HepG2 (cell line): Measurements from ENCODE around the gene MRPL38. TPM values are rescaled to one million over a fixed set of nuclear protein-coding genes. Genes with fewer than 3 reads are reported as not detected.

Source experiments
- ATAC-seq: fragments of 200-7000 bp; cut with Tn5 transposase; 3 replicates; pipeline ENCODE4 v1.9.1; 2020; ENCODE audit warnings: mild to moderate bottlenecking, moderate library complexity
- BruUV-seq: library from RNA; stranded (reverse); fragments of 400-500 nt; replicated peaks from 2 replicates; lab custom pipeline; 2021; lab: Mats Ljungman, UMichigan
- CTCF ChIA-PET: fragments of 300-600 bp; formaldehyde crosslinking; extraction: SDS; loops from one replicate; lab custom pipeline; 2021; ENCODE audit warnings: low total read pairs, inconsistent platforms, low intra/inter-chr PET ratio; lab: Yijun Ruan, JAX
- POLR2A ChIA-PET: fragments of 350-600 bp; sonication (Branson Sonifier 250); formaldehyde crosslinking; loops from one replicate; lab custom pipeline; 2020; ENCODE audit warnings: antibody characterized with exemption, inconsistent platforms; lab: Yijun Ruan, JAX
- DNase-seq: peaks from one replicate; pipeline ENCODE4 v3.0.0-alpha.2; 2015; ENCODE audit warnings: low spot score
- FAIRE-seq: peaks from 3 replicates; lab custom pipeline; 2011; peaks lifted over from hg19 to GRCh38; lab: Jason Lieb, UNC
- H2AFZ ChIP-seq: one replicate; pipeline ENCODE4 v1.6.1; 2011; ENCODE audit warnings: low read length, inconsistent platforms
- H3K27ac ChIP-seq: fragments of 300-600 bp; 3 replicates; pipeline ENCODE4 v1.8.0; 2011; ENCODE audit warnings: mixed run types, mild to moderate bottlenecking, mixed read lengths, low read length, inconsistent platforms; ENCODE audit not compliant: insufficient read depth; ENCODE audit errors: extremely low read length
- H3K27me3 ChIP-seq, 2 experiments: fragments of 200-600 bp in 1 of 2; 2 replicates in 1 of 2; 3 replicates in 1 of 2; pipeline versions ENCODE4 v1.6.0 to v1.8.0; 2011; ENCODE audit warnings: low read length in 2 of 2, mild to moderate bottlenecking in 2 of 2, moderate library complexity in 2 of 2, inconsistent platforms in 1 of 2; ENCODE audit not compliant: insufficient read depth in 2 of 2, control insufficient read depth in 1 of 2
- H3K36me3 ChIP-seq, 2 experiments: fragments of 200-600 bp in 1 of 2; replicated peaks in 1 of 2; 2 replicates in 1 of 2; 3 replicates in 1 of 2; pipeline versions ENCODE4 v1.5.1 to v1.8.0; 2011; ENCODE audit warnings: low read length in 2 of 2, inconsistent platforms in 1 of 2; ENCODE audit not compliant: insufficient read depth in 2 of 2, control insufficient read depth in 1 of 2
- H3K4me1 ChIP-seq: 2 replicates; pipeline ENCODE4 v1.5.1; 2012; ENCODE audit warnings: low read length, inconsistent platforms; ENCODE audit not compliant: insufficient read depth
- H3K4me2 ChIP-seq: 2 replicates; pipeline ENCODE4 v1.6.0; 2011; ENCODE audit warnings: low read depth, low read length, inconsistent platforms
- H3K4me3 ChIP-seq, 3 experiments: fragments of 200-600 bp in 1 of 3; sonication (generic), shearing (Covaris generic) in 1 of 3; replicated peaks in 1 of 3; 2 replicates each; pipeline ENCODE4 v1.5.1; 2011 to 2016; ENCODE audit warnings: low read length in 3 of 3, inconsistent platforms in 2 of 3, low read depth in 2 of 3, mild to moderate bottlenecking in 2 of 3, control low read depth in 1 of 3, mixed read lengths in 1 of 3; ENCODE audit not compliant: insufficient read depth in 1 of 3
- H3K79me2 ChIP-seq: one replicate; pipeline ENCODE4 v1.6.1; 2011; ENCODE audit warnings: low read length, inconsistent platforms; ENCODE audit not compliant: insufficient read depth
- H3K9ac ChIP-seq: 2 replicates; pipeline ENCODE4 v1.6.0; 2011; ENCODE audit warnings: mild to moderate bottlenecking, low read depth, low read length, inconsistent platforms; ENCODE audit not compliant: insufficient read depth
- H3K9me3 ChIP-seq: 2 replicates; pipeline ENCODE4 v1.5.1; 2012; ENCODE audit warnings: mild to moderate bottlenecking, low read length
- H4K20me1 ChIP-seq: 2 replicates; pipeline ENCODE4 v1.6.0; 2011; ENCODE audit warnings: inconsistent platforms, mild to moderate bottlenecking, low read length, moderate library complexity; ENCODE audit not compliant: insufficient read depth
- HNF1A ChIP-seq, 2 experiments: sonication (generic) in 1 of 2; formaldehyde crosslinking in 1 of 2; IDR thresholded peaks; 2 replicates each; pipeline versions ENCODE4 v1.4.0 to v1.6.1; 2016 to 2020; ENCODE audit warnings: borderline replicate concordance in 1 of 2, low read depth in 1 of 2, mild to moderate bottlenecking in 1 of 2, missing genetic modification reagents in 1 of 2
- MLXIP ChIP-seq: sonication (generic); formaldehyde crosslinking; IDR thresholded peaks from 2 replicates; pipeline ENCODE4 v1.9.0; 2021; ENCODE audit warnings: missing genetic modification reagents, borderline replicate concordance
- NFE2L1 ChIP-seq: sonication (generic); formaldehyde crosslinking; IDR thresholded peaks from 2 replicates; pipeline ENCODE4 v1.4.0; 2020; ENCODE audit warnings: missing genetic modification reagents, mild to moderate bottlenecking, borderline replicate concordance
- NFE2L2 ChIP-seq: fragments of 150-350 bp; IDR thresholded peaks from 2 replicates; pipeline ENCODE4 v1.6.1; 2014; ENCODE audit warnings: low read length
- NR1H2 ChIP-seq: sonication (generic); formaldehyde crosslinking; IDR thresholded peaks from 2 replicates; pipeline ENCODE4 v1.8.1; 2022; ENCODE audit warnings: low read depth, missing genetic modification reagents, borderline replicate concordance
- PLRG1 ChIP-seq: fragments of 450-650 bp; conservative IDR thresholded peaks from 2 replicates; pipeline ENCODE4 v1.6.1; 2016
- SMARCE1 ChIP-seq: fragments of 450-650 bp; IDR thresholded peaks from 2 replicates; pipeline ENCODE4 v1.6.1; 2017; ENCODE audit warnings: borderline replicate concordance
- ZBTB20 ChIP-seq: sonication (generic); formaldehyde crosslinking; IDR thresholded peaks from 2 replicates; pipeline ENCODE4 v1.8.1; 2023; ENCODE audit warnings: missing genetic modification reagents, low read depth, mild to moderate bottlenecking, borderline replicate concordance
- ZGPAT ChIP-seq: IDR thresholded peaks from 2 replicates; pipeline ENCODE4 v1.6.1; 2016; ENCODE audit warnings: mild to moderate bottlenecking
- WGBS: methylation state at CpG from one replicate; pipeline ENCODE4 v1.1.6; 2017; ENCODE audit warnings: low lambda C conversion rate; 5-methylcytosine and 5-hydroxymethylcytosine counted together
- in situ Hi-C: cut with HindIII; loops from 2 replicates; pipeline ENCODE4 v1.10.0; 2017; ENCODE audit warnings: low pct_unique_long_range_greater_than_20kb; ENCODE audit not compliant: extremely low pct_ligation_motif_present
- intact Hi-C: fragments of 100-400 bp; cut with micrococcal nuclease; formaldehyde crosslinking; loops from one replicate; pipeline ENCODE4 v1.10.0; 2022; ENCODE audit not compliant: unreplicated experiment
- polyA plus RNA-seq, 8 experiments: library from polyadenylated mRNA; depleted of rRNA in 3 of 8; stranded (reverse) in 7 of 8; unstranded in 1 of 8; fragments of >200 nt; fragmentation: Illumina TruSeq in 4 of 8; extraction: Trizol in 4 of 8; gene quantifications; 2 replicates each; pipeline versions ENCODE4 v1.2.1 to v1.2.3, GENCODE V29; 2011 to 2016; ENCODE audit warnings: low read depth in 4 of 8, missing spikeins in 1 of 8, mixed read lengths in 1 of 8; ENCODE audit not compliant: insufficient read depth in 1 of 8
- total RNA-seq, 5 experiments: library from RNA; depleted of rRNA; stranded (reverse); fragments of >200 nt; fragmentation: Illumina TruSeq; extraction: Trizol; gene quantifications; 2 replicates each; pipeline ENCODE4 v1.2.3, GENCODE V29; 2016; ENCODE audit warnings: low read depth in 1 of 5
- TF ChIP-seq, protein P1 (sequence below): sonication (generic); formaldehyde crosslinking; IDR thresholded peaks from 2 replicates; pipeline ENCODE4 v1.4.0; 2020; ENCODE audit warnings: missing genetic modification reagents

Gene MRPL38
- total and polyA plus RNA-seq, 2 of the 13 experiments (the other 11 are each of a cell fraction or from before 2014, with no cell fraction given) = 83.7 to 125 TPM

DNA sequence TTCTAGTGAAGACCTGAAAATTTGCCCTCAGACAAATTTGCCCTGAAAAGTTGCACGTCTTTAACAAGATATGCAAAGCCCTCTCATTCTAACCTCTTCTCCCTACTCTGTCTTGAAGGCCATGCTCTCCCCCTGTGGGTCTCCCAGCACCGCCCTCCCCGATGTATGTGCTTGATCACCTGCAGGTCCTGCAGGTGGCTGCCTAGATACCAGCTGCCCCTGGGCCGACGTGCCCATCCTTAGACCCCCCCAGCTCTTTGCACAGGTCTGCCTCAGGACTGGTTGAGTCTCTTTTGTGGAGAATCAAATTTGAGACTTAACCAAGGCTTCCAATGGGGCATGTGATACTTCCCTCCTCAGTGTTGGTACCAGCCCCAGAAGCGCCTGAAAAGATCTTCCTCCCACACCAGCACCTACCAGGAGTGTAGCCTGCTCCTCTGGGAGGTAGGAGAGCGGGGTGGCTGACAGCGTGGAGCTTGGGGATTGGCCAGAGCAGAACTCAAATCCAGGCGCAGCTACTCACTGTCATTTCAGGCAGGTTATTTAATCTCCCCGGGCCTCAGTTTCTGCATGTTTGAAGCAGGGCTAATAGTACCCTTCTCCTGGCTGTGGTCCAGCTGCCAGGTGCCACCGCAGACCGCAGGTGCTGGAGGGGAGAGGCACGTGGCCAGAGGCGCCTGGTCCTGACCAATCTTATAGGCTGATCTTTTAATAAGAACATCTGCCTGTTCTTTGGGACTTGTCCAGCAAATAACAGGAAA lies 4.5 kb upstream of the MRPL38 start:
- in situ Hi-C loops (loop anchor here (5.0 kb wide), 1 partner anchor 98 kb away; no protein-coding TSS in a partner anchor), intact Hi-C loops (no loop called here)
- DNase-seq (no peak), ATAC-seq (no peak), FAIRE-seq (no peak)
- no peak overlapping the region for H3K4me3 ChIP-seq
- H4K20me1 ChIP-seq = no peaks in the 10 kb centered on the region
- POLR2A ChIA-PET = interaction anchor here (1.0 to 3.6 kb wide), 5 partner anchors 14 to 129 kb away, joined by 3 to 16 read pairs (median 6); partner anchors contain the start of gene TRIM47
- H3K27me3 ChIP-seq = no peaks in the 10 kb centered on the region; a peak in 1 of 5 replicates
- no peak overlapping the region for H3K4me2 ChIP-seq
- CTCF ChIA-PET = no interaction called here
- H2AFZ ChIP-seq = no peak overlapping the region
- no peaks in the 10 kb centered on the region for H3K36me3 ChIP-seq
- H3K9ac ChIP-seq = no peak overlapping the region
- no peak overlapping the region for H3K27ac ChIP-seq
- H3K9me3 ChIP-seq = no peaks in the 10 kb centered on the region
- H3K79me2 ChIP-seq = peaks cover 2% of the 10 kb centered on the region
- WGBS = 75% methylated on average over 14 of the region's 14 CpGs
- no TSS peak for BruUV-seq
- peaks cover 24% of the 10 kb centered on the region for H3K4me1 ChIP-seq
- TF ChIP-seq MLXIP (CRISPR knock-in tag) (no peak), NFE2L2 (no peak), PLRG1 (no peak), HNF1A (IDR thresholded peaks at IDR 0.05; ENCODE audit: low read depth) (no peak), HNF1A (CRISPR knock-in tag; IDR thresholded peaks at IDR 0.05; ENCODE audit: borderline replicate concordance) (no peak), ZBTB20 (CRISPR knock-in tag) (no peak), SMARCE1 (no peak), ZGPAT (no peak), NFE2L1 (CRISPR knock-in tag) (no peak), NR1H2 (CRISPR knock-in tag) (no peak)
- TF ChIP-seq, protein P1, sequence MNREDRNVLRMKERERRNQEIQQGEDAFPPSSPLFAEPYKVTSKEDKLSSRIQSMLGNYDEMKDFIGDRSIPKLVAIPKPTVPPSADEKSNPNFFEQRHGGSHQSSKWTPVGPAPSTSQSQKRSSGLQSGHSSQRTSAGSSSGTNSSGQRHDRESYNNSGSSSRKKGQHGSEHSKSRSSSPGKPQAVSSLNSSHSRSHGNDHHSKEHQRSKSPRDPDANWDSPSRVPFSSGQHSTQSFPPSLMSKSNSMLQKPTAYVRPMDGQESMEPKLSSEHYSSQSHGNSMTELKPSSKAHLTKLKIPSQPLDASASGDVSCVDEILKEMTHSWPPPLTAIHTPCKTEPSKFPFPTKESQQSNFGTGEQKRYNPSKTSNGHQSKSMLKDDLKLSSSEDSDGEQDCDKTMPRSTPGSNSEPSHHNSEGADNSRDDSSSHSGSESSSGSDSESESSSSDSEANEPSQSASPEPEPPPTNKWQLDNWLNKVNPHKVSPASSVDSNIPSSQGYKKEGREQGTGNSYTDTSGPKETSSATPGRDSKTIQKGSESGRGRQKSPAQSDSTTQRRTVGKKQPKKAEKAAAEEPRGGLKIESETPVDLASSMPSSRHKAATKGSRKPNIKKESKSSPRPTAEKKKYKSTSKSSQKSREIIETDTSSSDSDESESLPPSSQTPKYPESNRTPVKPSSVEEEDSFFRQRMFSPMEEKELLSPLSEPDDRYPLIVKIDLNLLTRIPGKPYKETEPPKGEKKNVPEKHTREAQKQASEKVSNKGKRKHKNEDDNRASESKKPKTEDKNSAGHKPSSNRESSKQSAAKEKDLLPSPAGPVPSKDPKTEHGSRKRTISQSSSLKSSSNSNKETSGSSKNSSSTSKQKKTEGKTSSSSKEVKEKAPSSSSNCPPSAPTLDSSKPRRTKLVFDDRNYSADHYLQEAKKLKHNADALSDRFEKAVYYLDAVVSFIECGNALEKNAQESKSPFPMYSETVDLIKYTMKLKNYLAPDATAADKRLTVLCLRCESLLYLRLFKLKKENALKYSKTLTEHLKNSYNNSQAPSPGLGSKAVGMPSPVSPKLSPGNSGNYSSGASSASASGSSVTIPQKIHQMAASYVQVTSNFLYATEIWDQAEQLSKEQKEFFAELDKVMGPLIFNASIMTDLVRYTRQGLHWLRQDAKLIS (CRISPR knock-in tag) = no peak
